K562 (cell line): ENCODE data around the gene DNAAF1.

ENCODE experiments used
- CBX2 ChIP-seq: fragments of 200-600 bp; sonication (generic); IDR thresholded peaks from one replicate; pipeline ENCODE4 v1.6.1; 2012; ENCODE audit warnings: mild to moderate bottlenecking, low read length, inconsistent platforms; ENCODE audit not compliant: insufficient read depth, poor library complexity, severe bottlenecking
- EP300 ChIP-seq: IDR thresholded peaks from 2 replicates; pipeline ENCODE4 v1.6.1; 2012; ENCODE audit warnings: low read length, improper control_type of control experiment
- FOXJ3 ChIP-seq: sonication (generic); formaldehyde crosslinking; IDR thresholded peaks from 2 replicates; pipeline ENCODE4 v1.4.0; 2020; ENCODE audit warnings: mild to moderate bottlenecking, missing genetic modification reagents
- HDAC2 ChIP-seq: fragments of 450-650 bp; IDR thresholded peaks from 2 replicates; pipeline ENCODE4 v1.6.1; 2016; ENCODE audit warnings: mild to moderate bottlenecking
- KDM5B ChIP-seq: fragments of 200-600 bp; sonication (generic); IDR thresholded peaks from 2 replicates; pipeline ENCODE4 v1.6.1; 2012; ENCODE audit warnings: low read depth, mild to moderate bottlenecking, moderate library complexity, low read length, control low read depth, inconsistent platforms; ENCODE audit not compliant: insufficient replicate concordance
- POLR2A ChIP-seq: fragments of 450-650 bp; conservative IDR thresholded peaks from 2 replicates; pipeline ENCODE4 v1.6.1; 2016
- ZNF224 ChIP-seq: sonication (generic); formaldehyde crosslinking; IDR thresholded peaks from 2 replicates; pipeline ENCODE4 v1.8.0; 2022; ENCODE audit warnings: mild to moderate bottlenecking, missing genetic modification reagents
- ZNF274 ChIP-seq: IDR thresholded peaks from 2 replicates; pipeline ENCODE4 v1.6.1; 2011; ENCODE audit warnings: low read depth, mild to moderate bottlenecking, low read length, moderate library complexity, borderline replicate concordance
- ZNF316 ChIP-seq: fragments of 450-650 bp; IDR thresholded peaks from 2 replicates; pipeline ENCODE4 v1.6.1; 2016
- TF ChIP-seq, protein P1 (sequence below), 3 experiments: IDR thresholded peaks in 2 of 3; conservative IDR thresholded peaks in 1 of 3; 2 replicates each; pipeline ENCODE4 v1.5.1; 2011 to 2012; ENCODE audit warnings: low read length in 3 of 3, mild to moderate bottlenecking in 3 of 3, control low read depth in 2 of 3, improper control_type of control experiment in 1 of 3, inconsistent platforms in 1 of 3, low read depth in 1 of 3, mixed read lengths in 1 of 3, moderate library complexity in 1 of 3; ENCODE audit not compliant: insufficient read depth in 2 of 3
- TF ChIP-seq, protein P2 (sequence below): fragments of 450-650 bp; formaldehyde crosslinking; IDR thresholded peaks from 2 replicates; pipeline ENCODE4 v1.4.0; 2020; ENCODE audit warnings: mild to moderate bottlenecking, moderate library complexity

DNA sequence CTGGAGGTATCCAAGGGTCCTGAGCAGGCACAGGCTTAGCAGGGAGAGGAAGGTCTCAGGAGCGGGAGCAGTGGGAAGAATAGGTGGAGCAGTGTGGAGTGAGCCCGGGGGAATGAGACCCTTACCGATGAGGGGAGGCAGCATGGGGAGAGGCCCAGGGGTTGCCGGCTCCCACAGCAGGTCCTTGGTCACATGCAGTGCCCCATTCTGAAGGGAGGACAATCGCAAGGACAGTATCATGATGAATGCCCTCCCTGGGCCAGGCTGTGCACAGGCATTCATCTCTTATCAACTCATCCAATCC is 38.4 kb downstream of the DNAAF1 start:
- TF ChIP-seq EP300 (no peak), ZNF316 (no peak), HDAC2 (no peak), POLR2A (no peak), ZNF224 (CRISPR knock-in tag) (no peak), KDM5B (no peak), FOXJ3 (CRISPR knock-in tag) (no peak), ZNF274 (no peak), CBX2 (no peak)
- TF ChIP-seq, protein P1, sequence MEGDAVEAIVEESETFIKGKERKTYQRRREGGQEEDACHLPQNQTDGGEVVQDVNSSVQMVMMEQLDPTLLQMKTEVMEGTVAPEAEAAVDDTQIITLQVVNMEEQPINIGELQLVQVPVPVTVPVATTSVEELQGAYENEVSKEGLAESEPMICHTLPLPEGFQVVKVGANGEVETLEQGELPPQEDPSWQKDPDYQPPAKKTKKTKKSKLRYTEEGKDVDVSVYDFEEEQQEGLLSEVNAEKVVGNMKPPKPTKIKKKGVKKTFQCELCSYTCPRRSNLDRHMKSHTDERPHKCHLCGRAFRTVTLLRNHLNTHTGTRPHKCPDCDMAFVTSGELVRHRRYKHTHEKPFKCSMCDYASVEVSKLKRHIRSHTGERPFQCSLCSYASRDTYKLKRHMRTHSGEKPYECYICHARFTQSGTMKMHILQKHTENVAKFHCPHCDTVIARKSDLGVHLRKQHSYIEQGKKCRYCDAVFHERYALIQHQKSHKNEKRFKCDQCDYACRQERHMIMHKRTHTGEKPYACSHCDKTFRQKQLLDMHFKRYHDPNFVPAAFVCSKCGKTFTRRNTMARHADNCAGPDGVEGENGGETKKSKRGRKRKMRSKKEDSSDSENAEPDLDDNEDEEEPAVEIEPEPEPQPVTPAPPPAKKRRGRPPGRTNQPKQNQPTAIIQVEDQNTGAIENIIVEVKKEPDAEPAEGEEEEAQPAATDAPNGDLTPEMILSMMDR (IDR thresholded peaks at IDR 0.05 in 2 of 3, conservative IDR thresholded peaks at IDR 0.05 in 1 of 3; ENCODE audit: insufficient read depth in 2 of 3, low read depth in 1 of 3, low read length in 3 of 3) = no peak
- TF ChIP-seq, protein P2, sequence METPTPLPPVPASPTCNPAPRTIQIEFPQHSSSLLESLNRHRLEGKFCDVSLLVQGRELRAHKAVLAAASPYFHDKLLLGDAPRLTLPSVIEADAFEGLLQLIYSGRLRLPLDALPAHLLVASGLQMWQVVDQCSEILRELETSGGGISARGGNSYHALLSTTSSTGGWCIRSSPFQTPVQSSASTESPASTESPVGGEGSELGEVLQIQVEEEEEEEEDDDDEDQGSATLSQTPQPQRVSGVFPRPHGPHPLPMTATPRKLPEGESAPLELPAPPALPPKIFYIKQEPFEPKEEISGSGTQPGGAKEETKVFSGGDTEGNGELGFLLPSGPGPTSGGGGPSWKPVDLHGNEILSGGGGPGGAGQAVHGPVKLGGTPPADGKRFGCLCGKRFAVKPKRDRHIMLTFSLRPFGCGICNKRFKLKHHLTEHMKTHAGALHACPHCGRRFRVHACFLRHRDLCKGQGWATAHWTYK = no peak
